ENCODE measurements around the gene TTLL3. TPM values are rescaled to one million over a fixed set of nuclear protein-coding genes. Genes with fewer than 3 reads are reported as not detected.

TTLL3 gene
- polyA plus RNA-seq, 5 donors, result 68.4 to 116 (median 85.6) TPM

DNA sequence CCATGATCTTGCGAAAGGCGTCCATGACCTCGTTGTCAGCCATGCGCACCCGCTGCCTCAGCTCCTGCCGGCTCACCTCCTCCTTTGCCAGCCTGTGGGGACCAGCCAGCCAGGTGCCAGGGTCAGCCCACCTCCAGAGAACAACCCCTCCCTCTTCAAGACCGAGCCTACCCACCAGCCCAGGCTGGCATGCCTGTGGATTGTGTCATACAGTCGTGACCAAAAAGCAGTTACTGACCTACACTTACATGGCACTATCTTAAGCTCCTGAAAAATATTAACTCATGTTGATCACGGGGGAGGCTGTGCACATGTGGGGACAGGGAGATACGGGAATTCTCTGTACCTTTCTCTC, 29.6 kb upstream of the TTLL3 start:
- DNase-seq, result no peak

DNA sequence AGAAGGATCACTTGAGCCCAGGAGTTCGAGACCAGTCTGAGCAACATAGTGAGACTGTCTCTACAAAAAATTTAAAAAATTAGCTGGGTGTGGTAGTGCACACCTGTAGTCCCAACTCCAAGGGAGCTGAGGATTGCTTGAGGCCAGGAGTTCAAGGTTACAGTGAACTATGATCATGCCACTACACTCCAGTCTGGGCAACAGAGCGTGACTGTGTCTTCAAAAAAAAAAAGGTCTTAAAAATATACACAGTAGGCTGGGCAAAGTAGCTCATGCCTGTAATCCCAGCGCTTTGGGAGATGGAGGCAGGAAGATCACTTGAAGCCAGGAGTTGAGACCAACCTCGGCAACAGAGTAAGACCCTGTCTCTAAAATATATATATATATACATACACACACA, 29.2 kb upstream of the TTLL3 start:
- DNase-seq, result no peak

DNA sequence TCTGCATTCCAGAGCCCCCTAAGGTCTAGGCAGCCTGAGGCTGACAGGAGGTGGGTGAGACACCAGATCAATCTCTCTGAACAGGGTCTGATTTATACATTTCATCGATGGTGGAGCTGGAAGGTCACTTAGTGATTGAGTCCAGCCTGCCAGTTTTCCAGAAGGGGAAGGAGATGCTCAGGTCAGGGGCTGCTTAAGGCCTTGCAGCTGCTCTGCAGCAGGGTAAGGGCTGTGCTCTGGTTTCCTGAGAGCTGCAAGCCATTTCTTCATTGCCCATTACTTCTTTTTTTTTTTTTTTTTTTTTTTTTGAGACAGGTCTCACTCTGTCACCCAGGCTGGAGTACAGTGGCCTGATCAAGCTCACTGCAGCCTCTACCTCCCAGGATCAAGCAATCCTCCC, 28.5 kb upstream of the TTLL3 start:
- DNase-seq, result no peak

DNA sequence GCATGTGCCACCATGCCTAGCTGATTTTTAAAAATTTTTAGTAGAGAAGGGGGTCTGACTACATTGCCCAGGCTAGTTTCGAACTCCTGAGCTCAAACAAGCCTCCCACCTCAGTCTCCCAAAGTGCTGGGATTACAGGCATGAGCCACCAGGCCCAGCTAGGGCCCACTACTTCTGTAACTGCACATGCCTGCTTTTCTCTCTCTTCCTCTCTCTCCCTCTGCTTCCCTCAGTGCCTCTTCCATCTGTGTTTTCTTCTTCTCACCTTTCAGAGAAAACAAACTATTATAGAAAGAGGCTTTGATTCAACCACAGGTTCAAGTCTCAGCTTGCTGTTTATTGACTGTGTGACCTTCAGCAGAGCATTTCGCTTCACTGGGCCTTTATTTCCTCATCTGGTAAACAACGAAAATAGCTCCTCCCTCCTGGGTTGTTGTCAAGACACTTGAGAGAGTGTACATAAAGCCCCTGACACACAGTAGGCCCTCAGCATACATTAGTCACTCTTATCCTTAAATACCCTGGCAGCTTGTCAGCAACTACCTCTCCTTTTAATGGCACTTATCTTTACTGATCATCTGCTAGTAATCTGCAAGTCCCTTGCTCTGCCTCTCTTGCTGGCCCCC, 28.0 kb upstream of the TTLL3 start:
- no peak for DNase-seq

DNA sequence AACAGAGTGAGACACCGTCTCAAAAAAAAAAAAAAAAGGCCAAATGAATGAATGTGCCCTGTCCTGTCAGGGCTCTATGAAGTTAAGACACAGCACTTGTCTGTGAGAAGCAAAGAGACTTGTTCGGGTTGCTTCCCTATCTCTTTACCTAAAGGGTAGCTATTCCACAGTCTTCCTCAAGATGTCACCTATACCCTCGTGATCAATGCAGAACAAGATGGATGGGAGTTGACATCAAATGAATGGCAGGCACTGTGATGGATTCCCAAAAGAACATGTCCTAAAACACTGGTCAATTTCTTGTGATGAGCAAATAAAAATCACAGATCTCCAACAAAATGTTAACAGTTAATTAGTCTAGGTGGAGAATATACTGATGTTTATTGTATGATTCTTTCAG, 27.3 kb upstream of the TTLL3 start:
- no peak for DNase-seq

DNA sequence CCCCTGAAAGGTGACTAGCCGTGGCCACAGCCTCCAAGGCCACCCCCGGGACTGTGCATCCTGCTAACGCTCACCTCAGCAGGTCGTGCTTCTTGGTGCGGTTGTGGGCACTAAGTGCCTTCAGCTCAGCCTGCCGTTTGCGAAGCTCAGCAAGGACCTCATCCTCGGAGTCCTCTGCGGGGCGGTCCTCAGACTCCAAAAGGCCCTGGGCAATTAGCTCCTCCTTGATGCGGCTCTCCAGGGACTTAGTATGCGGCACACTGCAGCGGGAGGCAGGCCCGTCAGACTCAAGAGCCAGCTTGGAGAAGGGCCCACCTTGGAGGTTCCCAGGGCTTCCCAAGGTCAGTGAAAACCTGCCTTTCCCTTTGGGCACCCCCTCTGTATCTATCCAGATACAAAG, 26.1 kb upstream of the TTLL3 start:
- no peak for DNase-seq

DNA sequence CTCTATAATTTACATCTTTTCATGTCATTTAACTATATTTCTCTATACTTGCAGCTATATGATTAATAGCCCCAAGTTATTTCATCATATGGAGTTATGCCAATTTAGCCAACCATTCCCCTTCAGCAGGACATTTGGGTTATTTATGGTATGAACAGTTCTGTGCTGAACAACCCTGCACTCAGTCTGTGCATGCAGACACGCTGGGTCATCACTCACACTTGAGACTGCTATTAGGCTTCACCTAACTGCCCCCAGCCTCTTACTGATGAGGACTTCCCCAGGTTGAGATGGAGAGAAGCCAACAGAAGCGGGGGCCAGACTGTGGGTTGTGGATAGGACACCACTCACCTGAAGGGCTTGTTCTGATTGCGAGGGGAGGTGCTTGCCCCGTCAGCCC, 25.1 kb upstream of the TTLL3 start:
- no peak for DNase-seq

DNA sequence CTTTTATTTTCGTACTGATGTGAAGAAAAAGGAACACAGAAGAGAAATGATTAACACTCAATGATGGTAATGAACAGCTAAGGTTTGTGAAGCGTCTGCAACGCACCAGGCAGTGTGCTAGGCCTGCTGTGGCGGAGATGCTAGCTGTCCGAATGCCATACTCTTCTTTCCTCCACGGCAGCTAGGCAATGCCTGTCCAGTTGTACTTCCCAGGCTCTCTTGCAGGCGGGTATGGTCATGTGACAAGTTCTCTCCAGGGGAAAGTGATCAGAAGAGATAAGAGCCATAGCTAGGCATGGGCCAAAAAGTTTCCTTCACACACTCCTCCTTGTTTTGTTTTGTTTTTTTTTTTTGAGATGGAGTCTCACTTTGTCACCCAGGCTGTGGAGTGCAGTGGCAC, 24.5 kb upstream of the TTLL3 start:
- DNase-seq, result no peak

DNA sequence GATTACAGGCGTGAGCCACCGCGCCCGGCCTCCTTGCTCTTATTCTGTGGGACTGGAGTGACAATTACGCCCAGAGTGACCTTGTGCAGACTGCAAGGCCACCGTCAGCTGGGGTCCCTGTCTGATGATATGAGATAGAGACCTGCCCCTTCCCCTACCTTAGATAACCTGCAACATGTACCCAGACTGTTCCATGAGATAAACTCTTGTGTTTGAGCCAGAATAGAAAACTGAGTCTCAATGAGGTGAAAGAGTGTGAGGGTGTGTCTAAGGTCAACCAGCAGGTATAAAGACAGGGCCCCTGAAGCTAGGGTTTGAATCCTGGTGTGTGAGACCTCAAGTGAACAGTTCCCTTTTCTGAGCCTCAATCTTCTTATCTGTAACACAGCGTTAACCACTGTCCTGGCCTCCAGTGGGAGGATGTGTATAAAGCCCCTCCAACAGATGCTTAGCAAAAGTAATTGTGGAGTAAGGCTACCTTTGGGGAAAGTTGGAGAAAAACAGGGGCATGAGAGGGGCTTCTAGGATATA, 23.8 kb upstream of the TTLL3 start:
- DNase-seq, result no peak

DNA sequence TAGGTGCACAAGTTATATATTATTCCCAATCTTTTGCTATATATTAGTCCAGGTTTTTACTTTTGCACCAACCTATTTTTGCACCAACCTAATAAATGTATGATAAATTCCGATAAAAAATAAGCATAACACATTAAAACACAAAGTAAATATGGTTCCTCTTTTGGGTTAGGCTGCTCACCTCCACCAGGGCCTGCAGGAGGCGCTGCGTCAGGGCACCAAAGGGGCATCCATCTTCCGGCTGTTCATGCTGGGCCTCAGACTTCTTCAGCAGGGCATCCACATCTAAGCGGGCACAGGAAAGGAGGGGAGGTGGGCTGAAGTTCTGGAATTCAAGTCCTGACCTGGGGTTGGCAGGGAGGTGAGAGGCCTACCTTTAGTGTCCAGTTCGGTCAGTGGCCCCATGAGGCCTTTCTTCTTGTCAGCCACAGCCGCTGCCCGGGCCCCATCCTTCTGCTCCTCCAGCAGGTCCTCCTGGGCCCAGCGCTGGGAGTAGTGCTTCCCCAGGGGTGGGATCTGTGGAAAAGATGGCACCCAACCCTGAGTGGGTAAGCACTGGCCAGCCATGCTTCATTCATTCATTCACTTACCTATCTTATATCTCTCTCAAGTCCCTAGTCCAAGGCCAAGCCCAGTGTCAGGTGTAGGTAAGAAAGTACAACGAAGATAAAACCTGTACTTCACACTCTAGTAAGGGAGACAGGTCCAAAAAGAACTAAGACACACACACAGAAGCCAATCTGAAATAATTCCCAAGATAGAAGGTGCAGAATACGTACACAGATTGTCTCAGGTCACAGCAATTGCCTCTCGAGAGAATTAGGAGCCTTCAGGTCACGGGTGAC, 23.0 kb upstream of the TTLL3 start:
- no peak for DNase-seq

DNA sequence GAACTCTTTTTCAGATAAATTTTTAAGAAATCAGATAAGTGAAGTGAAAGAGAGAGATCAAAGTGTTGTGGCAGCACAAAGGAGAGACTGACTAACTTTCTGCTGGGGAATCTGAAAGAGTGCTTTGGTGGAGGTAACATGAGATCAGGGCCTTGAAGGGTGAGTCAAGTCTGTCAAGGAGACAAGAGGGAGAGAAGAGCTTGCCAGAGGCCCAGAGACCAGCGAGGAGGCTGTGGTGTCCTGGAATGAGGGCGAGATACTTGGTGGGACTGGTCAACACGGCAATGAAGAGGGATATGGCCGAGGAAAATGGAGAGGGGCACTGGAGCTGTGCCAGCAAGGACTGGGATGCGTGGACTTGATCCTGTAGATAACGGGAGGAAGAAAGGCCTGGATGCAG, 22.3 kb upstream of the TTLL3 start:
- no peak for DNase-seq

DNA sequence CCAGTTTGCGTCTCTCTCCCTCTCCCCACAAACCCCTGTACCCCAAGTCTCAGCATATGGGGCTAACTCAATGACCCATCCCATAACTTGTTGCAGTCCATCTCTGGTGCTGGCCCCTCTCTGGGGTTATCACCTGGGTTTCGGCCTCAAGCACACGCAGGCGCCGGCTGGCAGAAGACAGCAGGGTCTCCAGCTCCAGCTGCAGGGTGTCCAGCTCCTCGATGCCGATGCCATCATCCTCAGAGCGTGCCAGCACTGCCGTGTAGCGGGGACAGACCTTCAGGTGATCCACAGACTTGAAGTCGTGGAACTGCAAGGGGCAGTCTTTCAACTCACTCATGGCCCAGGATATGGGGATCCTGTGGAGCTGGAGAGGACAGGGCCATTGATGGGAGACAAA, 18.9 kb upstream of the TTLL3 start:
- no peak for DNase-seq

DNA sequence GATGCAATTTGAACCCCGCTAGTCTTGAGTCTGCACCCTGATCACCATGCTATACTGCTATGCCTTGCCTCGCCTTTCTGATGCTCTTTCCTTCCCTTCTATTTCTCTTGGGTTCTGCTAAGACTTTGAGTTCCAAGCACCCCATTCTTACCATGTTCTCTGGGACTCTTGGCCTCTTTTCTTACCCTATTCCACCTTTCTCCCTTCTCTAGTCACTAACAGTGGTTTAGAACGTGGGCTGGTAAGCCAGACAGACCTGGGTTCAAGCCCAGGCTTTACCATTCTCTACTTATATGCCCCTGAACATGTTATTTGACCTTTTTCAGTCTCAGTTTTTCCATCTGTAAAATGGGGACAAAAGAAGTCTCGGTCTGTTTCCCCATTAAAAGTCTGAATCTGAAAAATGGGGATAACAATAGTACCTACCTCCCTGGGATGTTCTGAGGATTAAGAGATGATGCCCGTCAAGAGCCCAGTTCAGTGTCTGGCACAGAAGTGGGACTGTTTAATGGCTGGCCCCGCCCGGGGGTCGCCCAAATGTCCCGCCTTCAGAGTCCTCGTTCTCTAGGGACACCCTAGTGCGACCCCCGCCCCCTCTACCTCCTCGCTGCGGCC, 18.2 kb upstream of the TTLL3 start:
- DNase-seq, result no peak

DNA sequence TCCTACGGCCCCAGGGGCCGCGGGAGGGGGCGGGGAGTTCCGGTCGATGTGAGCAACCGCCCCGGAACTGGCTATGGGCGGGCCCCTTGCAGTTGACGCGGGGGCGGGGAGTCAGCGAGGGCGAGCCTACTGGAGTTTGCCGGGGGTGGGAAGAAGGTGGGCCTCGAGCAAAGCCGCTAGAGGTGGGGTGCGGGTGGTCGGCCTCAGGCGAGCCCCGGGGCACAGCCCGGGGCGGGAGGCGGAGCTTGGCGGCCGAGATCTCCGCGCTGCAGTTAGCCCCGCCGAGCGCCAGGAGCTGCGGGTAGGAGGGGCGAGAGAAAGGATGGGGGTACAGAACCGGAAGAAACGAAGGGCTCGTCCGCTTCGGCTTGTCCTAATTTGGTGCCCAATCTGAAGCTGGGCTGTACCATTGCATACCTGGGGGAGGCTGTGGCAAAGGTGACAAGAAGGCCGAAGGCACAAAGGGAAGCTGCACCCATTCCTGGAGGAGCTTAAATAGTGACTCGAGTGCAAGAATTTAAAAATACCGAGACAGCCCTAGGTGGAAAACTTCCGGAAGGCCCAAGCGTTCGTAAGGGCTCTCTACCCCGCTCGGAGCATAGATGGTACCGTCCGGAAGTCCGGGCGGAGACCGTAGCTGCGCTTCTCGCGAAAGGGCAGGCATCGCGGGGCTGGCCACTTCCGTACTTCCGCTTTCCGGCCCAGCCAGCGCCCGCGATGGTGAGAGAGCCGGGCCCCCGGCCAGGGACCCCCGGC, 17.5 kb upstream of the TTLL3 start, which contains the start of the genes ARPC4 and TADA3:
ARPC4 (plus strand) TSS at position 678 of the 756 bp plus-strand sequence; CDS start at position 718, 40 bp downstream.
TADA3 (minus strand) TSS at position 69 of the 756 bp plus-strand sequence. CDS start 1,007 bp downstream, outside the sequence.
- peak; percentile 97 for DNase-seq

DNA sequence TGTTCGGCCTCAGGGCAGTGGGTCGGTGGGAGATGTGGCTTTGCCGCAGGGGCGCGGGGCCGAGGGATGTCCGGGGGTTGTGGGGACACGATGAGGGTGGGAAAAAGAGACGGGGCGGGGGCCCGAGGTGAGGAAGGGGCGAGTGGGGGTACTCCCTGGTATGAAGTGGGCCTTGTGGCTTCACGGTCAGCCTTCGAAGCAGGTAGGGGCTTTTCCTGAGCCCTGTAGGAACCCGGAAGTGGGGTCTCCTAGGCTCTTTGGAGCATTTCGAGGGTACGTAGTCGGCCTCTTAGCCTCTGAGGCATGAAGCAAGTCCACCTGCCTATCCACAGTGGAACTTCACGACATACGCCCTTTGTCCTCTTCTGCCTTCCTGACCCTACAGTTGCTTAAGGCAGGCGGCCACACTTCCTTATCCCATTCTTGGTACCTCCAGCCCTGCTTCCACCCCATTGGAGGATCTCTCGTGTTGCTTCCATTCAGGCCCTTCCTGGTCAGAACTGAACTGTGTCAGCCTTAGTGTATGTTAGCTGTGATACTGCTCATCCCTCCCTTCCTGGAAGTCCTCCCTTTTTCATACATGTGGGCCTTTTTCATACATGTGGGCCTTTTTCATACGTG, 16.8 kb upstream of the TTLL3 start:
- DNase-seq, result no peak

DNA sequence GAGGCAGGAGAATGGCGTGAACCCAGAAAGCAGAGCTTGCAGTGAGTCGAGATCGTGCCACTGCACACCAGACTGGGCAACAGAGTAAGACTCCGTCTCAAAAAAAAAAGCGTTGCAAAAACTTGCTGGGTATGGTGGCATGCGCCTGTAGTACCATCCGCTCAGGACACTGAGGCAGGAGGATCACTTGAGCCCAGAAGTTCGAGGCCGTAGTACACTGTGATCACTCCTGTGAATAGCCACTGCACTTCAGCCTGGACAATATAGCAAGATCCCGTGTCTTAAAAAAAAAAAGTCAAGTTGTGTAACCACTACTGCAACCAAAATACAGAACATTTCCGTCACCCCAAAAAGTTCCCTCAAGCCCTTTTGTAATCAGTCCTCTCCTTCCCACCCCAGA, 15.7 kb upstream of the TTLL3 start:
- DNase-seq, result no peak

DNA sequence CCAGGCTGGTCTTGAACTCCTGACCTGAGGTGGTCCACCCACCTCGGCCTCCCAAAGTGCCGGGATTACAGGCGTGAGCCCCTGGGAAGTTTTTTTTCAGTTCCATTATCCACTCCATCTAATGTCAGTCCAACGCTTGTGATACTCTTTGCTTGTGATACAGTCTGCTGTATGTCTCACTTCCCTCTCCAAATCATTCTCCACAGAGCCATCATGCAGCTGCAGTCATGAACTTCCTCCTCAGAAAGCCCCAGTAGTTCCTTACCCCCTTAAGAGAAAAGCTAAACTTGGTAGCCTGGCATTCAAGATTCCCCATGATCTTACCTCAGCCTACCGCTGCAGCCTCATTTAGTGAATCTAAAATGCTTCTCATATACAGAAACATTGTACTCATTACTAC, 14.9 kb upstream of the TTLL3 start:
- DNase-seq, result no peak

DNA sequence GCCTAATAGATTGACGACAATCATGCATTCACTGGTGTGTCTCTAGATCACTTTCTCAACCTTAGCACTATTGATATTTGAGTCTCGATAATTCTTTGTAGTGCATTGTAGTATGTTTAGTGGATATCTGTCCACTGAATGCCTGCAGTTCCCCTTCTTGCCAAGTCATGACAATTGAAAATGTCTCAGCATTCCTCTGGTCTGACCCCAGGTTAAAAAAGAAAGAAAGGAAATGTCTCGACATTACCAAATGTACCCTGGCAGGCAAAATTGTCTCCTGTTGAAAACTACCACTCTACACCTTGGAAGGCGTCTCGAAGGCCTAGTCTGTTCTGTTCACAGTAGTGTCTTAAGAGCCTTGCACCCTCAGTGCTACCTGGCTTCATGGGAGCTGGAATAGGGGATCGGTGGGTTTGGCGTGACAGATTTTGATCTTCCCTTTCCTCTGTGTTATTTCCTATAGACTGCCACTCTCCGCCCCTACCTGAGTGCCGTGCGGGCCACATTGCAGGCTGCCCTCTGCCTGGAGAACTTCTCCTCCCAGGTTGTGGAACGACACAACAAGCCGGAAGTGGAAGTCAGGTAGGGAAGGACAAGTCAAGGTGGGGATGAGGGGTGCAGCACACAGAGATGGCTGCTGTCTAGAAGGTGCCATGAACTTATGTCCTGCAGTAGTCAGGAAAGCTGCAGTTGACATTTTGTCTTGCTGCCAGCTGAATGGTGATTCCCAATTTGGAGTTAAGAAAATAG, 12.7 kb upstream of the TTLL3 start:
- no peak for DNase-seq

DNA sequence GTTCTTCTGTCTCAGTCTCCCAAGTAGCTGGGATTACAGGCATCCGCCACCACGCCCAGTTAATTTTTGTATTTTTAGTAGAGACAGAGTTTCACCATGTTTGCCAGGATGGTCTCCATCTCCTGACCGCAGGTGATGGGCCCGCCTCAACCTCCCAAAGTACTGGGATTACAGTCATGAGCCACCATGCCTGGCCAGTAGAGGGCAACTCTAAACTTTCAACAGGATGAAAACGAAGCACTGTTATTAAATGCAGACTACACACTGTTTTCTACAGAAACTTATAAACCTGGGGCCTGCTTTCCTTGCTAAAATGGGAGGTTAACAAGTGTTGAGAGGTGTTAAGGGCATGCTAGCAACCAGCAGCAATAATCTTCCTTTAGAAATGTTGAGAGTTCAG, 9.5 kb upstream of the TTLL3 start:
- DNase-seq, result no peak

DNA sequence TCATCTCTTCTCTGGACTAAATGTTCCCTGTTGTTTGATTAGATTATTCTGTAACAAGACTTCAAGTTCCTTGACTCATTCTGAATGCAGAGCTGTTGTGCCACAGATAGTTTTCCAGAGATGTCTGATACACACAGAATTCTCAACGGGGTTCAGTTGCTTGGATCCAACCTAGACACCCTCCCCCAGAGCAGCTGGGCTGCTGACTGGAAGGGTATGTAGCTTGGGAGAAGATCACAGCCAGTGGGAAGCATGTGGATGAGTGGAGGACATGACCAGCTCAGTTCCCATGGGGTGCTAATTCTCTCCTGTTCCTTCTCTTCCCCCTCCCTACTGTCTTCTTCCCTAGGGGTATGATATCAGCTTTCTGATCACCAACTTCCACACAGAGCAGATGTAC, 6.6 kb upstream of the TTLL3 start:
- no peak for DNase-seq

DNA sequence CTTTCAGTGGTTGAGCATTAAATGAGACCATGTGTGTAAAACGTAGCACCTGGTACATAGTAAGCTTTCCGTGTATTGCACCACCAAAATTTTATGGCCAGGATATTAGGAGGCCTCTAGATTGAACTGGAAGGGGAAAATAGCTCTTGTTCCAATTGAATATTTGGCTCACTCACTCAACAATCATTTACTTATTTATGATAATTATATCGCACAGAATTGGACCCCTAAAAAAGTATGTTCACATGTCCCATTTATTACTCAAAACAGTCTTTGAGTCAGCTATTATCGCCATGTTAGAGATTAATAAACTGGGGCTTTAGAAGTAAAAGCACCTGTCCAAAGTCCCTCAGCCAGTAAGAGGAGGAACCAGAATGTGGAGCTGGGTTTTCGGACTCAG, 5.1 kb upstream of the TTLL3 start:
- no peak for DNase-seq
